ENCODE results near the gene GALM.
"Not testable (repeated sequence)": the region's sequence is repeated elsewhere in the genome, so short reads cannot be mapped to it uniquely, and the experiment has no call there.

GALM gene

DNA sequence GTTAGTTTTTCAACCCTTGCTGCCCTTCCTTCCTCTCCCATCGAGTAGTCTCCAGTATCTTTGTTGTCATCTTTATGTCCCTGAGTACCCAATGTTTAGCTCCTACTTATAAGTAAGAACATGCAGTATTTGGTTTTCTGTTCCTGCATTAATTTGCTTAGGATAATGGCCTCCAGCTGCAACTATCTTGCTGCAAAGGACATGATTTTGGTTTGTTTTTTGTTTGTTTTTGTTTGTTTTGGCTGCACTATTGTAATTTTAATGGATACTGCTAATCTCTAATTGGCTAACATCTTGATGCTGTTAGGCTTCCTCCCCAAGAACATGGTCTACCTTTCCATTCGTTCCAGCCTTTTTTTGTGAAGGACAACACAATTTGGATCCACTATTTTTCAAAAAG is 32.0 kb upstream of the GALM start:
- Histone ChIP-seq H3K27ac (ENCODE audit: low read depth, low read length) (no peak overlapping the region), H3K4ac (ENCODE audit: low read depth, low read length) (no peak overlapping the region), H2BK5ac (ENCODE audit: low read length) (no peak overlapping the region), H3K36me3 (ENCODE audit: control insufficient read depth, insufficient read depth, low read length) (no peaks in the 10 kb centered on the region), H2BK15ac (replicated peaks; ENCODE audit: low read depth) (no peak overlapping the region), H3K56ac (ENCODE audit: low read length) (no peak overlapping the region), H3K23ac (ENCODE audit: low read length) (no peak overlapping the region), H3K4me3 (ENCODE audit: low read length) (no peak overlapping the region), H3K9ac (ENCODE audit: low read length) (no peak overlapping the region), H2AK5ac (ENCODE audit: low read length) (no peak overlapping the region), H4K8ac (ENCODE audit: low read depth, low read length) (no peak overlapping the region), H4K5ac (ENCODE audit: low read length) (no peak overlapping the region), H3K4me1 (ENCODE audit: control insufficient read depth, low read depth, low read length) (no peaks in the 10 kb centered on the region), H2BK120ac (ENCODE audit: low read depth, low read length) (no peak overlapping the region), H3K79me2 (ENCODE audit: control insufficient read depth, insufficient read depth, low read length) (no peaks in the 10 kb centered on the region), H3K79me1 (ENCODE audit: low read length) (no peaks in the 10 kb centered on the region), H3K4me2 (ENCODE audit: low read length) (no peak overlapping the region), H3K18ac (ENCODE audit: low read length) (no peak overlapping the region), H3K27me3 (ENCODE audit: insufficient read depth, low read length, poor library complexity) (no peaks in the 10 kb centered on the region)
- DNase-seq = no peak
- WGBS (ENCODE audit: extremely low coverage, insufficient coverage, low lambda C conversion rate) = no CpG with 5 or more reads among the region's 2 CpGs

DNA sequence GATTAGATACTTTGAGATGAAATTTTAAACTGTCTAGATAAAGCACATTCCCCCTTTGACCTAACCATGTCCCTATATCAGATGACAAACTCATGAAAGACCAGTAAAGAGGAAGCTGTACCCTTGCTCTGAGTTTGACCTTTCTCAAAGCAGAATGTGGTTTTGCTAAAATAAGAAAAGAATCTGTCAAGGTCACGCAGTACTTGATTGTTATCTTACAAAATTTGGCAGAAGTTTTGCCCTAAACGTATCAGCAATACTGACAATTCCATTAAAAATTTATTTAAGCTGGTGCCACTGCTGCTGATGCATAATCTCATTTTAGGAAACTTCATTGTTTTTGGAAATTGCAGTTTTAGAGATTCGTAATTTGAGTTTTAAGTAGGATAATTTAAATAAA is 31.2 kb upstream of the GALM start:
- no peak overlapping the region for H4K5ac ChIP-seq (ENCODE audit: low read length)
- H2BK120ac ChIP-seq (ENCODE audit: low read depth, low read length) = no peak overlapping the region
- no peak overlapping the region for H3K18ac ChIP-seq (ENCODE audit: low read length)
- H3K27me3 ChIP-seq (ENCODE audit: insufficient read depth, low read length, poor library complexity) = no peaks in the 10 kb centered on the region
- no peaks in the 10 kb centered on the region for H3K36me3 ChIP-seq (ENCODE audit: control insufficient read depth, insufficient read depth, low read length)
- no peak overlapping the region for H3K23ac ChIP-seq (ENCODE audit: low read length)
- H2BK5ac ChIP-seq (ENCODE audit: low read length) = no peak overlapping the region
- H3K27ac ChIP-seq (ENCODE audit: low read depth, low read length) = no peak overlapping the region
- H3K56ac ChIP-seq (ENCODE audit: low read length) = no peak overlapping the region
- H3K4me1 ChIP-seq (ENCODE audit: control insufficient read depth, low read depth, low read length) = no peaks in the 10 kb centered on the region
- DNase-seq = no peak
- H2AK5ac ChIP-seq (ENCODE audit: low read length) = no peak overlapping the region
- WGBS (ENCODE audit: extremely low coverage, insufficient coverage, low lambda C conversion rate) = 94% methylated on average over 1 of the region's 3 CpGs
- H2BK15ac ChIP-seq (replicated peaks; ENCODE audit: low read depth) = no peak overlapping the region
- H3K79me2 ChIP-seq (ENCODE audit: control insufficient read depth, insufficient read depth, low read length) = no peaks in the 10 kb centered on the region
- no peaks in the 10 kb centered on the region for H3K79me1 ChIP-seq (ENCODE audit: low read length)
- no peak overlapping the region for H3K4ac ChIP-seq (ENCODE audit: low read depth, low read length)
- H3K4me2 ChIP-seq (ENCODE audit: low read length) = no peak overlapping the region
- no peak overlapping the region for H3K9ac ChIP-seq (ENCODE audit: low read length)
- H3K4me3 ChIP-seq (ENCODE audit: low read length) = no peak overlapping the region
- H4K8ac ChIP-seq (ENCODE audit: low read depth, low read length) = no peak overlapping the region

DNA sequence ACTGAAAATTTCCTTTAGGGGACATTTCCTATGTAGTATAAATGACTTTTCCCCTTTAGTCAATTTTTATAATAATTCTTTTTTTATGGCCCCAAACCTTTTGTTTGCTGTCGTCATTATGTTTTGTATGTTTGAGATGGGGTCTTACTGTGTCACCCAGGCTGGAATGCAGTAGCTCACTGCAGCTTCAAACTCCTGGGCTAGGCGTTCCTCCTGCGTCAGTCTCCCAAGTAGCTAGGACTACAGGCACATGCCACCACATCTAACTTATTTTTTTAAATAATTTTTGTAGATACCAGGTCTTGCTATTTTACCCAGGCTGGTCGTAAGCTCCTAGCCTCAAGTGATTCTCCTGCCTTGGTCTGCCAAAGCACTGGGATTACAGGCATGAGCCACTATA is 30.8 kb upstream of the GALM start:
- no peak overlapping the region for H3K18ac ChIP-seq (ENCODE audit: low read length)

GRCh38 chr2:38636069-38636468 is 29.8 kb upstream of the GALM start:
- H3K4ac ChIP-seq (ENCODE audit: low read depth, low read length) = no peak overlapping the region
- H3K18ac ChIP-seq (ENCODE audit: low read length) = no peak overlapping the region
- no peak overlapping the region for H4K8ac ChIP-seq (ENCODE audit: low read depth, low read length)
- no peaks in the 10 kb centered on the region for H3K79me1 ChIP-seq (ENCODE audit: low read length)
- no peaks in the 10 kb centered on the region for H3K27me3 ChIP-seq (ENCODE audit: insufficient read depth, low read length, poor library complexity)
- H3K23ac ChIP-seq (ENCODE audit: low read length) = no peak overlapping the region
- no peaks in the 10 kb centered on the region for H3K4me1 ChIP-seq (ENCODE audit: control insufficient read depth, low read depth, low read length)
- H3K27ac ChIP-seq (ENCODE audit: low read depth, low read length) = no peak overlapping the region
- H3K9ac ChIP-seq (ENCODE audit: low read length) = no peak overlapping the region
- H3K36me3 ChIP-seq (ENCODE audit: control insufficient read depth, insufficient read depth, low read length) = no peaks in the 10 kb centered on the region
- no peak overlapping the region for H2BK5ac ChIP-seq (ENCODE audit: low read length)
- H2BK15ac ChIP-seq (replicated peaks; ENCODE audit: low read depth) = no peak overlapping the region
- H2AK5ac ChIP-seq (ENCODE audit: low read length) = no peak overlapping the region
- WGBS (ENCODE audit: extremely low coverage, insufficient coverage, low lambda C conversion rate) = no CpG with 5 or more reads among the region's 4 CpGs
- no peak overlapping the region for H3K56ac ChIP-seq (ENCODE audit: low read length)
- DNase-seq = no peak
- no peak overlapping the region for H3K4me3 ChIP-seq (ENCODE audit: low read length)
- H4K5ac ChIP-seq (ENCODE audit: low read length) = no peak overlapping the region
- H2BK120ac ChIP-seq (ENCODE audit: low read depth, low read length) = no peak overlapping the region
- no peak overlapping the region for H3K4me2 ChIP-seq (ENCODE audit: low read length)
- H3K79me2 ChIP-seq (ENCODE audit: control insufficient read depth, insufficient read depth, low read length) = no peaks in the 10 kb centered on the region

More for the DNA sequence above, 30.8 kb upstream of the GALM start:
- H3K9ac ChIP-seq (ENCODE audit: low read length) = no peak overlapping the region
- H3K4me3 ChIP-seq (ENCODE audit: low read length) = no peak overlapping the region
- H3K36me3 ChIP-seq (ENCODE audit: control insufficient read depth, insufficient read depth, low read length) = no peaks in the 10 kb centered on the region
- no peak overlapping the region for H2BK5ac ChIP-seq (ENCODE audit: low read length)
- no peaks in the 10 kb centered on the region for H3K27me3 ChIP-seq (ENCODE audit: insufficient read depth, low read length, poor library complexity)
- no CpG with 5 or more reads among the region's 4 CpGs for WGBS (ENCODE audit: extremely low coverage, insufficient coverage, low lambda C conversion rate)
- H2AK5ac ChIP-seq (ENCODE audit: low read length) = no peak overlapping the region
- no peaks in the 10 kb centered on the region for H3K79me2 ChIP-seq (ENCODE audit: control insufficient read depth, insufficient read depth, low read length)
- H2BK120ac ChIP-seq (ENCODE audit: low read depth, low read length) = no peak overlapping the region
- no peaks in the 10 kb centered on the region for H3K4me1 ChIP-seq (ENCODE audit: control insufficient read depth, low read depth, low read length)
- H3K27ac ChIP-seq (ENCODE audit: low read depth, low read length) = no peak overlapping the region
- H4K8ac ChIP-seq (ENCODE audit: low read depth, low read length) = no peak overlapping the region
- H3K4ac ChIP-seq (ENCODE audit: low read depth, low read length) = no peak overlapping the region
- no peak for DNase-seq
- no peak overlapping the region for H3K56ac ChIP-seq (ENCODE audit: low read length)
- no peak overlapping the region for H4K5ac ChIP-seq (ENCODE audit: low read length)
- H3K79me1 ChIP-seq (ENCODE audit: low read length) = no peaks in the 10 kb centered on the region
- no peak overlapping the region for H3K23ac ChIP-seq (ENCODE audit: low read length)
- H2BK15ac ChIP-seq (replicated peaks; ENCODE audit: low read depth) = no peak overlapping the region
- no peak overlapping the region for H3K4me2 ChIP-seq (ENCODE audit: low read length)

DNA sequence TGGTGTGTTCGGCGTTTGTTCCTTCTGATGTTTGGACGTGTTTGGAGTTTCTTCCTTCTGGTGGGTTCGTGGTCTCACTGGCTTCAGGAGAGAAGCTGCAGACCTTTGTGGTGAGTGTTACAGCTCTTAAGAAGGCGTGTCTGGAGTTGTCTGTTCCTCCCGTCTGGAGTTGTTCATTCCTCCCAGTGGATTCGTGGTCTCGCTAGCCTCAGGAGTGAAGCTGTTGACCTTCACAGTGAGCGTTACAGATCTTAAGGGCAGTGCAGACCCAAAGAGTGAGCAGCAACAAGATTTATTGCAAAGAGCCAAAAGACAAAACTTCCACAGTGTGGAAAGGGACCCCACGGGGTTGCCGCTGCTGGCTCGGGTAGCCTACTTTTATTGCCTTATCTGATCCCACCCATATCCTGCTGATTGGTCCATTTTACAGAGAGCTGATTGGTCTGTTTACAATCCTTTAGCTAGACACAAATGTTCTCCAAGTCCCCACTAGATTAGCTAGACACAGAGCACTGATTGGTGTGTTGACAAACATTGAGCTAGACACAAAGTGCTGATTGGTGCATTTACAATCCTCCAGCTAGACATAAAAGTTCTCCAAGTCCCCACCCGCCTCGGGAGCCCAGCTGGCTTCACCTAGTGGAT is 23.4 kb upstream of the GALM start:
- not testable (repeated sequence) for H3K4me1 ChIP-seq (ENCODE audit: control insufficient read depth, low read depth, low read length); H3K27ac ChIP-seq (ENCODE audit: low read depth, low read length); H2BK5ac ChIP-seq (ENCODE audit: low read length); H2AK5ac ChIP-seq (ENCODE audit: low read length); H3K9ac ChIP-seq (ENCODE audit: low read length); H2BK120ac ChIP-seq (ENCODE audit: low read depth, low read length); H3K56ac ChIP-seq (ENCODE audit: low read length); H3K4ac ChIP-seq (ENCODE audit: low read depth, low read length); H3K36me3 ChIP-seq (ENCODE audit: control insufficient read depth, insufficient read depth, low read length); H4K8ac ChIP-seq (ENCODE audit: low read depth, low read length); H3K27me3 ChIP-seq (ENCODE audit: insufficient read depth, low read length, poor library complexity); H3K79me2 ChIP-seq (ENCODE audit: control insufficient read depth, insufficient read depth, low read length); H3K18ac ChIP-seq (ENCODE audit: low read length); DNase-seq; H3K23ac ChIP-seq (ENCODE audit: low read length); H3K79me1 ChIP-seq (ENCODE audit: low read length); H2BK15ac ChIP-seq (replicated peaks; ENCODE audit: low read depth); H3K4me3 ChIP-seq (ENCODE audit: low read length); H4K5ac ChIP-seq (ENCODE audit: low read length); H3K4me2 ChIP-seq (ENCODE audit: low read length)
- WGBS (ENCODE audit: extremely low coverage, insufficient coverage, low lambda C conversion rate) = no CpG with 5 or more reads among the region's 14 CpGs

DNA sequence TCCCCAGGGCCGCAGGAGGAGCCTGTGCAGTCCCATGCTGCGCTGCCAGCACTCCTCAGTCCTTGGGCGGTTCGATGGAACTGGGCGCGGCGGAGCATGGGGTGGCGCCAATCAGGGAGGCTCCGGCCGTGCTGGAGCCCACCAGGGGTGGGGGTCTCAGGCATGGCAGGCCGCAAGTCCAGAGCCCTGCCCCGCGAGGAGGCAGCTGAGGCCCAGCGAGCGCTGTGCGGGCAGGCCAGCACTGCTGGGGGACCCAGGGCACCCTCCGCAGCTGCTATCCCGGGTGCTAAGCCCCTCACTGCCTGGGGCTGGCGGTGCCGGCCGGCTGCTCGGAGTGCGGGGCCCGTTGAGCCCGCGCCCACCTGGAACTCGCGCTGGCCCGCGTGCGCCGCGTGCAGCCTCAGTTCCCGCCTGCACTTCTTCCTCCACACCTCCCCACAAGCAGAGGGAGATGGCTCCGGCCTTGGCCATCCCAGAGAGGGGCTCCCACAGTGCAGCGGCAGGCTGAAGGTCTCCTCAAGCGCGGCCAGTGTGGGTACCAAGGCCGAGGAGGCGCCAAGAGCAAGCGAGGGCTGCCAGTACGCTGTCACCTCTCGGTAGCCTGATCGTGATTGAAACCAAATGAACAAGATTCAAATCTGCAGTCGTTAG is 22.8 kb upstream of the GALM start:
- no peak overlapping the region for H3K27ac ChIP-seq (ENCODE audit: low read depth, low read length)
- no peak overlapping the region for H3K4me3 ChIP-seq (ENCODE audit: low read length)
- H2BK5ac ChIP-seq (ENCODE audit: low read length) = no peak overlapping the region
- no CpG with 5 or more reads among the region's 45 CpGs for WGBS (ENCODE audit: extremely low coverage, insufficient coverage, low lambda C conversion rate)
- no peak overlapping the region for H3K4me2 ChIP-seq (ENCODE audit: low read length)
- no peak overlapping the region for H3K23ac ChIP-seq (ENCODE audit: low read length)
- no peaks in the 10 kb centered on the region for H3K79me2 ChIP-seq (ENCODE audit: control insufficient read depth, insufficient read depth, low read length)
- H2AK5ac ChIP-seq (ENCODE audit: low read length) = no peak overlapping the region
- H2BK120ac ChIP-seq (ENCODE audit: low read depth, low read length) = no peak overlapping the region
- no peaks in the 10 kb centered on the region for H3K27me3 ChIP-seq (ENCODE audit: insufficient read depth, low read length, poor library complexity)
- H4K8ac ChIP-seq (ENCODE audit: low read depth, low read length) = no peak overlapping the region
- no peaks in the 10 kb centered on the region for H3K79me1 ChIP-seq (ENCODE audit: low read length)
- no peak overlapping the region for H3K56ac ChIP-seq (ENCODE audit: low read length)
- no peak overlapping the region for H3K9ac ChIP-seq (ENCODE audit: low read length)
- no peak overlapping the region for H3K4ac ChIP-seq (ENCODE audit: low read depth, low read length)
- H3K4me1 ChIP-seq (ENCODE audit: control insufficient read depth, low read depth, low read length) = no peaks in the 10 kb centered on the region
- H2BK15ac ChIP-seq (replicated peaks; ENCODE audit: low read depth) = no peak overlapping the region
- no peak overlapping the region for H4K5ac ChIP-seq (ENCODE audit: low read length)
- DNase-seq = no peak
- no peak overlapping the region for H3K18ac ChIP-seq (ENCODE audit: low read length)
- no peaks in the 10 kb centered on the region for H3K36me3 ChIP-seq (ENCODE audit: control insufficient read depth, insufficient read depth, low read length)
